ENCODE measurements around the gene CMKLR1.

- TF ChIP-seq CTCF (IDR thresholded peaks at IDR 0.05) (no peak), EP300 (IDR thresholded peaks at IDR 0.05) (no peak), POLR2A (IDR thresholded peaks at IDR 0.05) (no peak)
These were observed 926 bp upstream of the CMKLR1 start for GRCh38 chr12:108340037-108340436.
